Measurements from ENCODE around the gene GSG1L. TPM values are rescaled to one million over a fixed set of nuclear protein-coding genes. Genes with fewer than 3 reads are reported as not detected.

Gene GSG1L
- total RNA-seq, 1 donor from 2014 or later = not detected

DNA sequence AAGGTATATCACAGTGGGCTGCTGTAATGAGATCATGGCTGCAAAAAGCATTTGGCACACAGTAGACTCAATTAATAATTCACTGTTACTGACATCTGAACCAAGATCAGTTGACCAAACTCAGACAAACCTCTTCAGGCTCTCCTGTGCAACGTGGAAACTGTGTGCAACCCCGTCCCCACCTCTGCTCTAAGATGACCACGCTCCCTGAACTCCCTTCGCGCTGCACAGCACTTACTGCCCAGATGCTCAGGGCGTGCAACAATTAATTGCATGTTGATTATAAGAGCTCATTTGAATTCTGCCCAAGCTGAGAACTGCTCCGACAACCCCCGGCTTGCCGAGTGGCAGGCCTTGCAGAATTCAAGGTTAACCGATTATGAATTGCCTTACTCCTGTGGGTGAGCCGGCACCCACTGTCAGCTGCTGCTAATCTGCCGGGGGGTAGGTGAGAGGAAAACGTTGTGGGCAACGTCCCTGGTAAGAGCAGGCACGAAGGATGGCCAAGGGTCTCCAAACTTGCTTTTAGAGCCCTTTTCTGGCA lies 1.3 kb upstream of the GSG1L start:
- DNase-seq (ENCODE audit: low read depth) = no peak
- TF ChIP-seq, protein P1, sequence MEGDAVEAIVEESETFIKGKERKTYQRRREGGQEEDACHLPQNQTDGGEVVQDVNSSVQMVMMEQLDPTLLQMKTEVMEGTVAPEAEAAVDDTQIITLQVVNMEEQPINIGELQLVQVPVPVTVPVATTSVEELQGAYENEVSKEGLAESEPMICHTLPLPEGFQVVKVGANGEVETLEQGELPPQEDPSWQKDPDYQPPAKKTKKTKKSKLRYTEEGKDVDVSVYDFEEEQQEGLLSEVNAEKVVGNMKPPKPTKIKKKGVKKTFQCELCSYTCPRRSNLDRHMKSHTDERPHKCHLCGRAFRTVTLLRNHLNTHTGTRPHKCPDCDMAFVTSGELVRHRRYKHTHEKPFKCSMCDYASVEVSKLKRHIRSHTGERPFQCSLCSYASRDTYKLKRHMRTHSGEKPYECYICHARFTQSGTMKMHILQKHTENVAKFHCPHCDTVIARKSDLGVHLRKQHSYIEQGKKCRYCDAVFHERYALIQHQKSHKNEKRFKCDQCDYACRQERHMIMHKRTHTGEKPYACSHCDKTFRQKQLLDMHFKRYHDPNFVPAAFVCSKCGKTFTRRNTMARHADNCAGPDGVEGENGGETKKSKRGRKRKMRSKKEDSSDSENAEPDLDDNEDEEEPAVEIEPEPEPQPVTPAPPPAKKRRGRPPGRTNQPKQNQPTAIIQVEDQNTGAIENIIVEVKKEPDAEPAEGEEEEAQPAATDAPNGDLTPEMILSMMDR (conservative IDR thresholded peaks at IDR 0.05; ENCODE audit: low read depth, low read length) = no peak
- H3K4me3 ChIP-seq (ENCODE audit: low read depth, low read length) = no peak overlapping the region

DNA sequence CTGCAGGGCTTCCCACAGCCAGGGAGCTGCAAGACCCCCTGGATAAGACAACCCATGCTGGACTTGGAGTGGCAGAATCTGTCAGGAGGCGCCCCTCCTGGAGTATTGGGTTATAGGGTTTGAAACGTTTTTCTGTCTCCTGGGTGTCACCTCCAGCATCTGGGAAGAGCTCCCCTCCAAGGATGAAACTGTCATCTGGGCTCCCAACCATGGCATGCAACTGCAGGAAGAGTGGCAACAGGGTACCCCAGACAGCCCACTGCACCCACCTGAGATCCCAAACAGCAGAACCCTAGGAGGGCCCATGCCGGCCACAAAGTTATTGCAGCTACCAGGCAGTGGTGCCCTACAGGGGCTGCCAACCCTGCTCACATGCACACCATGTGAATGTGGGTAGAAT lies 636 bp upstream of the GSG1L start:
- TF ChIP-seq, protein P1 (conservative IDR thresholded peaks at IDR 0.05; ENCODE audit: low read depth, low read length) = no peak
- DNase-seq (ENCODE audit: low read depth) = no peak
- H3K4me3 ChIP-seq (ENCODE audit: low read depth, low read length) = no peak overlapping the region

DNA sequence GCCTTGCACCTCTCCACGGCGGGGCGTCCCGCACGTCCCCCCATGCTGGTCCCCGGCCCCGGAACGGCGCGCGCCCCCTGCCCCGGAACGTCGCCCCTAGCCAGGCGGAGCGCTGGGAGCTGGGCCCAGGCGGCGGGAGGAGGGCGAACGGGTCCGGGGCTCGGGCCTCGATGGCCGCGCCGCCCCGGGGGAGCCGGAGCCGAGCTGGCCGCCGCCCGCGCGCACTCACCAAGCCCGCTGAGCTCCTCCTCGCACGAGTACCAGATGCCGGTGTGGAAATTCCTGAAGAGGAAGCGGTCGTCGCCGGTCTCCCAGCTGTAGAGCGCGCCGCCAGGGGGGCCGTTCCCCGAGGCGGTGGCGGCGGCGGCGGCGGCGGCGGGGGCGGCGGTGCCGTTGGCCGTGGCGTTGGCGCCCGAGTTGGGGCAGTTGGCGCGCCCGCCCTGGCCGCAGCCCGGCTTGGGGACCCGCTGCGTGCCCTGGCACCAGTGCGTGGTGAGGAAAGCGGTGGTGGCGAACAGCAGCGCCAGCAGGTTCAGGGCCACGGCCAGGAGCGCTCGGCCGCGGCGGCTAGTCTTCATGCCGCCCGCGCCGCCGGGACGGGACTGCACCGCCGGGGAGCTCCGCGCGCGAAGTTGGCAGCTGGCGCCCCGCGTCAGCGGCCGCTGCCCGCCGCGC lies 530 bp downstream of the GSG1L start:
- TF ChIP-seq, protein P1 (conservative IDR thresholded peaks at IDR 0.05; ENCODE audit: low read depth, low read length) = no peak
- no peak overlapping the region for H3K4me3 ChIP-seq (ENCODE audit: low read depth, low read length)
- no peak for DNase-seq (ENCODE audit: low read depth)

- DNase-seq (ENCODE audit: low read depth) = no peak
- no peak overlapping the region for H3K4me3 ChIP-seq (ENCODE audit: low read depth, low read length)
- TF ChIP-seq, protein P1 (conservative IDR thresholded peaks at IDR 0.05; ENCODE audit: low read depth, low read length) = no peak
Measured at GRCh38 chr16:28062261-28062846, 1.2 kb downstream of the GSG1L start.

DNA sequence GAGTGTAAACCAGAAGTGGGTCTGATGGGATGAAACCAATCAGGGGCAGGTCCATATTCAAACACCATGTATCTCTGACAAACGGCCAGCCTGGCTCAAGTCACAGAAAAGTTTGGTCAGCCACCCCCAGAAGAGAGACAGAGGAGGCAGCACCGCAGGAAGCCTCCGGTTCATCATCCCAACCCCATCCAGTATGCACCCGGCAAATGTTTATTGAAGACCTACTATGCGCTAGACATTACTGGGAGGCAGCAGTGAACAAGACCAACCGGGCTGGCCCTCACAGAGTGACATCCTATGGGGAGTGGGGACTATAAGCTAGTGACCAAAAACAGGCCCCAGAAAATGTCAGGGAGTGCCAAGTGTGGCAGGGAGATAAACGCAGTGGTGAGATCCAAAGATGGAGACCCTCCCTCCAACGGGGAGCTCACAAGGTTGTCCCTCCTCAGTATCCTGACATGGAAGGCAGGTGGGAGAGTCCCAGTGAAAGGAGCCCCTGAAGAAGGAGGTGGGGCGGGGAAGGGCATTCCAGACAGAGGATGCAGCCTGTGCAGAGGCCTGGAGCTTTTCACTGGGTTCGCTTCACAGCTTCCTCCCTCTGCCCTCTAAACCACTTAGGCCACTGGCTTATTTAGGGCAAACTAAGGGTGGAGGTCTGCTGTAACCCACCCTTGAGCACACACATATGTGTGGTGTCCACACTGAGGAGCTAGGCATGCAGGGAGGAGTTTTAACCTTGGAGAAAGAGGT lies 2.0 kb downstream of the GSG1L start:
- no peak for DNase-seq (ENCODE audit: low read depth)
- TF ChIP-seq, protein P1 (conservative IDR thresholded peaks at IDR 0.05; ENCODE audit: low read depth, low read length) = no peak
- no peak overlapping the region for H3K4me3 ChIP-seq (ENCODE audit: low read depth, low read length)

DNA sequence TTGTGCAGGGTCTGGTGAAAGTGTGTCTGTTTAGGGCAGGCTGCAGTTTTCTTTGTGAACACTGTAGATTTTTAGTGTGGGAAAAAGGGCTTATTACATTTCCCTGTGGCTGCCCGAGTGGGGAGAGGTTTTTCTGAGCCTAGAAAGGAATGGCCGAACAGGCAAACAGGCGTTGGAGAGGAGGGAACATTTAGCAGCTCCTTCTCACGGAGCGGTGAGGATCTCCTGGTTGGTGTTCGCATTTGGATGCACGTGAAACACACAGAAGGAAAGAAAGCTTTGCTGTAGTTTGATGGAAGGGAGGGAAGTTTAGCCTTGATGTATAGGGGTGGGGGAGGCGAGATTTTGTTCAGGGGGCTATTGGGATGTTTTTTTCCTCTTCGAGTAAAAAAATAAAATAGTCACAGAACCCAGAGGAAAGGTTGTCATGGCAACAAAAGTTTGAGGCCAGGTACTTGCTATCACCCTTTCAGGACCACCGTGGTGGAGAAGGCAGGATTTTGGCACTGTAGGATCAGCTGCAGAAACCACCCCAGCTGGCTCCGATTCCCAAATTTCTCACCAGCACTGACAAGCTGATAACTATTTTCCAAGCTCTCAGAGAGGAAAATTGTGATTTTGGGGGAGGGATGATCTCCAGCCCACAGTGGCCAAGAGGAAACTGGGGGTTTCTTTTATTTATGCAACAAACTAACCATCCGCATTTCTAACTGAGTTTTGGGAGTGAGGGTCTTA lies 3.5 kb downstream of the GSG1L start:
- no peak for DNase-seq (ENCODE audit: low read depth)
- TF ChIP-seq, protein P1 (conservative IDR thresholded peaks at IDR 0.05; ENCODE audit: low read depth, low read length) = no peak
- no peak overlapping the region for H3K4me3 ChIP-seq (ENCODE audit: low read depth, low read length)

All from epithelial cell of proximal tubule (primary cell).